Neuron (in vitro differentiated cells): ENCODE data around the gene BMP8A.
"Not testable (repeated sequence)": the region's sequence is repeated elsewhere in the genome, so short reads cannot be mapped to it uniquely, and the experiment has no call there.

Experiments
- H2AFZ ChIP-seq: one replicate; pipeline ENCODE4 v1.6.1; 2013; ENCODE audit warnings: low read depth, mild to moderate bottlenecking, inconsistent platforms, low read length, moderate library complexity
- H3K27me3 ChIP-seq: one replicate; pipeline ENCODE4 v1.6.1; 2013; ENCODE audit warnings: low read length; ENCODE audit not compliant: insufficient read depth
- H3K36me3 ChIP-seq: one replicate; pipeline ENCODE4 v1.6.1; 2013; ENCODE audit warnings: low read length; ENCODE audit not compliant: insufficient read depth
- H3K4me1 ChIP-seq: one replicate; pipeline ENCODE4 v1.6.1; 2013; ENCODE audit warnings: low read length; ENCODE audit not compliant: insufficient read depth
- H3K4me3 ChIP-seq: 2 replicates; pipeline ENCODE4 v1.5.1; 2013; ENCODE audit warnings: mild to moderate bottlenecking, low read length, moderate library complexity
- H3K9me3 ChIP-seq: one replicate; pipeline ENCODE4 v1.6.1; 2013; ENCODE audit warnings: low read length

Gene BMP8A

GRCh38 chr1:39467108-39467720, 24.2 kb upstream of the BMP8A start:
- H3K36me3 ChIP-seq, result peaks cover 84% of the 10 kb centered on the region

DNA sequence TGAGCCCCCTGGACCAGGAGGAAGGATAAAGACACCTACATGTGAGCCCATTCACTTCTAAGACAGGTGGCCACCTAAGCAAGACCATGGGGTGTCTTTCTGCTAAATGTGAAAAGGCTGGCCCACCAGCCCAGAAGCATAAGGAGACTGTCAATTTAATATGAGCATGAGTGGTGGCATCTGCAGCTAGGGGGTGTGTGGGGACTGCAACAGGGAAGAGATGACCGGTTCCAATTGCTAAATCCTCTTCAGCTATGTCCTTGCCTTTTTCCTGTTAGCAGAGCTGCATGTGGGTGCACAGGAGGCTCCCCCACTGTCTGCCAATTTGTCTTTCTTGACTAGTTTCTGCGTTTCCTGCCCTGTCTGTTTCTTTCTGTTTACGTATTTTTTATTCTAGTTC, 22.3 kb upstream of the BMP8A start:
- Histone ChIP-seq H3K27me3 (no peaks in the 10 kb centered on the region), H3K4me3 (no peak overlapping the region), H3K36me3 (peaks cover 74% of the 10 kb centered on the region), H2AFZ (no peak overlapping the region), H3K9me3 (no peaks in the 10 kb centered on the region), H3K4me1 (no peaks in the 10 kb centered on the region)

More at GRCh38 chr1:39467108-39467720, 24.2 kb upstream of the BMP8A start:
- H3K4me1 ChIP-seq, H2AFZ ChIP-seq, H3K9me3 ChIP-seq, H3K4me3 ChIP-seq, H3K27me3 ChIP-seq: not testable (repeated sequence)

DNA sequence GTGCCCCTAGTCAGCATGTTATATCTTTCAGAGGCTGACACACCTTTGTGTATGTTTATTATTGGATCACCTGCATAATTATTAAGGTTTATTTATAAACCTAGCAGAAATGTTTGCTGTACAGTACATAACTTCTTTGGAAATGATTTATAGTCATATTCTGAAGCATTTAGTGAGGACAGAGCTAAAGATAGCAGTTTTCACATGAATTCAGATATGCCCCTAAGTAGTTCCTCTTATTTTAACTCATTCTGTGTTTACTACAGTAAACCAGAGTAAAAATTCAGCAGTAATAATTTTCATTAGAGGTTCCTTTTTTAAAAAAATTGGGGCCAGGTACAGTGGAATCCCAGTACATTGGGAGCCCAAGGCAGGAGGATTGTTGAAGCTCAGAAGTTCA, 21.4 kb upstream of the BMP8A start:
- no peaks in the 10 kb centered on the region for H3K27me3 ChIP-seq
- no peak overlapping the region for H3K4me3 ChIP-seq
- no peaks in the 10 kb centered on the region for H3K4me1 ChIP-seq
- H2AFZ ChIP-seq, result no peak overlapping the region
- peaks cover 74% of the 10 kb centered on the region for H3K36me3 ChIP-seq
- H3K9me3 ChIP-seq, result no peaks in the 10 kb centered on the region

GRCh38 chr1:39472826-39473225, 18.6 kb upstream of the BMP8A start:
- Histone ChIP-seq H3K4me1 (no peaks in the 10 kb centered on the region), H3K9me3 (no peaks in the 10 kb centered on the region), H3K36me3 (peaks cover 57% of the 10 kb centered on the region), H3K27me3 (no peaks in the 10 kb centered on the region), H3K4me3 (no peak overlapping the region), H2AFZ (no peak overlapping the region)

GRCh38 chr1:39473324-39473723, 18.1 kb upstream of the BMP8A start:
- Histone ChIP-seq H3K36me3 (peaks cover 53% of the 10 kb centered on the region), H3K27me3 (no peaks in the 10 kb centered on the region), H3K4me1 (no peaks in the 10 kb centered on the region), H3K9me3 (no peaks in the 10 kb centered on the region), H2AFZ (no peak overlapping the region), H3K4me3 (no peak overlapping the region)

DNA sequence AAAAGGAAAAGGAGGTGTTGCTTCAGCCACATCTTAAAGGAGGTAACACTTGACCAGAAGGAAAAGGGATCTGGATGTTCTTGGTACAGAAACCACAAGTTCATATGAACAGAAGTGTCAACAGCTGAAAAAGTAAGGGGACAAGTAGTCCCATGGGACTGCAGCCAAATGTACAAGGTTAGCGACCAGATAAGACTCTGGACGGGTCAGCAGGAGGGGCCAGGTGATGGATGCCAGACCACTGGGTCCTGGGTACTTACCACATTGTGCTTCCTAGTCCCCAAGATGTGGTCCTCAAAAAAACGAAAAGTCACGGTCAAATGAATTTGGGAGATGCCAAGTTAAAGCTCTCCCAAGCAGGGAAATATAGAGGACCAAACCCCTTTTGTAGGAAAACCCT, 16.6 kb upstream of the BMP8A start:
- H3K27me3 ChIP-seq, result no peaks in the 10 kb centered on the region
- no peaks in the 10 kb centered on the region for H3K4me1 ChIP-seq
- no peak overlapping the region for H2AFZ ChIP-seq
- H3K36me3 ChIP-seq, result peaks cover 47% of the 10 kb centered on the region
- no peaks in the 10 kb centered on the region for H3K9me3 ChIP-seq
- no peak overlapping the region for H3K4me3 ChIP-seq

DNA sequence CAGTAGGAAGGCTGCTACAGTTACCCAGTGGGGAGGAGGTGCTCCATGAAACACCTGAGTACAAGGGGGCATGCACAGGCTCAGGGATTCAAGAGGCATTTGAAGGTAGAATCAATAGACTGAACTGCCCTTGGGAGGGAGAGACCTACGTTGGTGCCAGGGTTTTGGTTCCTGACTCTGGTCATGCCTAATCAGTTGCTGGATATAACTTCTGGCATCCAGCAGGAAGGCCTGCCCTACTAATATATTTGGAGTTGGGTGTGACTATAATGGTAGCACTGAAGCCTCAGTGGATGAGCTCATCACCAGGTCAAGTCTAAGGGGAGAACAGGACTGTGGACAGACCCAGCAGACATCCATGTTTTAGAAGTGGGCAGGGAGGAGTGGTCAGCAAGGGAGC, 15.9 kb upstream of the BMP8A start:
- H3K27me3 ChIP-seq, H3K9me3 ChIP-seq, H3K4me1 ChIP-seq, H2AFZ ChIP-seq, H3K4me3 ChIP-seq: not testable (repeated sequence)
- H3K36me3 ChIP-seq, result peaks cover 47% of the 10 kb centered on the region

DNA sequence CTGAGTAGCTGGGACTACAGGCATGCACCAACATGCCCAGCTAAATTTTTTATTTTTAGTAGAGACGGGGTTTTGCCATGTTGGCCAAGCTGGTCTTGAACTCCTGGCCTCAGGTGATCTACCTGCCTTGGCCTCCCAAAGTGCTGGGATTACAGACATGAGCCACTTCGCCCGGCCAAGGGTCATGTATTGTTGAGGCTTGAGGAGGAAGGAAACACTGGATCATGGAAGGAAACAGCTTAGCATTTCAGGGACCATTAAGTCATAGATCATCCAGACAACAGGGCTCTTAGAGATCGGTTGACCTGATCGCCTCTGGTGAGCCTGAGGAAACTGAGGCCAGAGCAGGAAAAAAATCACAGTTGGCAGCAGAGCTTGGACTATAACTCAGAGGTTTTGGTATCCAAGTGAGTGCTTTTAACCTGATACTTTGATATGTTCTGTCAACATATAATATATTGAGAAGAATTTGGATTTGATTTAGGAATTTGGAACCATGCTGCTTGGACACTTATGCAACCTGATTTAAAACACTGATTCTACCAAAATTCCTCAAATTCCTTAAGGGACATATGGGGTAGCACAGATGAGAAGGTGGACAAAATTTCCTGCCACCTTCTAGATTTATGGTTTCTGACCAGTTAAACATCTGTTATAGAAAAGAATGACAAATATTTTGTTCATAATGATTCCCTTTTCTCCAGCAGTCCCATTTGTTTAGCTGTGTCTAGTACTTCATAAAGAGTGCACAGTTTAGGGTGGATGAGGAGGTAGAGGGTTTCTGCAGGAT, 13.1 kb upstream of the BMP8A start:
- H3K4me3 ChIP-seq, result no peak overlapping the region
- no peaks in the 10 kb centered on the region for H3K4me1 ChIP-seq
- peaks cover 46% of the 10 kb centered on the region for H3K36me3 ChIP-seq
- H3K27me3 ChIP-seq, result no peaks in the 10 kb centered on the region
- no peaks in the 10 kb centered on the region for H3K9me3 ChIP-seq
- no peak overlapping the region for H2AFZ ChIP-seq

DNA sequence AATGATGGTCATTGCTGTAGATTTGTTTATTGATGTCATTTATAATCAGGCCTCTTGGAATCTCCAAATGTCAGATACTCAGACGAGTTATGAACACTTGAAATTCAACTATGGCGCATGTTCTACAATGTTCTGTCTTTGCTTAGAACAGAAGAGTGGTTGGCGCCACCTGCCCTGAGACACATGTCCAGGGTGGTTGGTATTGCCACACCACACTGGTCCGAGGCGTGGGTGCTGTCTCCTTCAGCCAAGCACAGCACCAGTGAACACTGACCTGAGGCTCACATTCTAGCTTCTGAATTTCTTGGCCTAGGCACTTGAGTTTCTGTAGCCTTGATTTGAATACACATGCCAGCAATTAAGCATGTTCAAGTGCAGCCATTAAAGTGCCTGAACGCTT, 10.1 kb upstream of the BMP8A start:
- H3K9me3 ChIP-seq, result no peaks in the 10 kb centered on the region
- H3K27me3 ChIP-seq, result no peaks in the 10 kb centered on the region
- H3K4me1 ChIP-seq, result no peaks in the 10 kb centered on the region
- H3K4me3 ChIP-seq, result no peak overlapping the region
- peaks cover 59% of the 10 kb centered on the region for H3K36me3 ChIP-seq
- no peak overlapping the region for H2AFZ ChIP-seq

- Histone ChIP-seq H3K4me3 (no peak overlapping the region), H3K9me3 (no peaks in the 10 kb centered on the region), H3K27me3 (no peaks in the 10 kb centered on the region), H3K36me3 (peaks cover 77% of the 10 kb centered on the region), H2AFZ (no peak overlapping the region), H3K4me1 (no peaks in the 10 kb centered on the region)
Observed at GRCh38 chr1:39483276-39483675, 8.2 kb upstream of the BMP8A start.

DNA sequence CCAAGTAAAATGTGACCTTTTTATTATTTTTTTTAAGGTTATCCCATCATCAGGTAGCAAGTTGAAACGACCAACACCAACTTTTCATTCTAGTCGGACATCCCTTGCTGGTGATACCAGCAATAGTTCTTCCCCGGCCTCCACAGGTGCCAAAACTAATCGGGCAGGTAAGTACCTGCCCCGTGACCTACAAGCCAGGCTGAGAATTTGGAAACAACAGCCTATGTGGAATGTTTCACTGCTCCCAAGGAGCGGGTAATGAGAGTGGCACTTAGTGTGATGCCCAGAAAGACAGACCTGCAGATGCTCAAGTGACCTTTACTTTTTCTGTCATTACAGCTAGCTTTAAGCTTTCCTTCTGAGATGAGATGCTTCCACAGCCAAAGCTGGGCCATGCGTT, 6.9 kb upstream of the BMP8A start:
- Histone ChIP-seq H2AFZ (no peak overlapping the region), H3K36me3 (peaks cover 70% of the 10 kb centered on the region), H3K4me3 (no peak overlapping the region), H3K9me3 (no peaks in the 10 kb centered on the region), H3K4me1 (no peaks in the 10 kb centered on the region), H3K27me3 (no peaks in the 10 kb centered on the region)

DNA sequence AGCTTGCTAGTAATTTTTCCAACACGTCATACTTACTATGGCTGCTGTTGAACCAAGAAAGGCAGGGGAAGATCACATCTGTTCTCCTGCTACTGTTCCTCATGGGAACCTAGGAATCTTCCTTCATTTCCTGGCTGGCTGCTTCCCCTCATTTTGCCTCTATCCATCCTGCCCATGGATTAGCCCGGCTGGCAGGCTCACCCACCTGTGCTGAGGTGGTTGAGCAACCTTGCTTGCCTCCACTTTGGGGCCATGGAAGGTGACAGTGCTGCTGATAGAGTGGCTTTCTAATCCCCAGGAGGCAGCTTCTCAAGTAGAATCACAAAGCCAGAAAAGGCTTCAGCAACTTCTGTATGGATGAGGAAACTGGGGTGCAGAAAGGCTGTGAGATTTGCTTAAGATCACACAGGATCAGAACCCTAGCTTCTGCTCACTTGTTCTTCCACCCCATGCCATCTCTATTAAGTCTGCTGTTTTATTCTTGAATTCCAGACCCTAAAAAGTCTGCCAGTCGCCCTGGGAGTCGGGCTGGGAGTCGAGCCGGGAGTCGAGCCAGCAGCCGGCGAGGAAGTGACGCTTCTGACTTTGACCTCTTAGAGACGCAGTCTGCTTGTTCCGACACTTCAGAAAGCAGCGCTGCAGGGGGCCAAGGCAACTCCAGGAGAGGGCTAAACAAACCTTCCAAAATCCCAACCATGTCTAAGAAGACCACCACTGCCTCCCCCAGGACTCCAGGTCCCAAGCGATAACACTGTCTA, 6.2 kb upstream of the BMP8A start:
- H3K9me3 ChIP-seq, result no peaks in the 10 kb centered on the region
- H3K4me1 ChIP-seq, result no peaks in the 10 kb centered on the region
- H3K36me3 ChIP-seq, result peaks cover 64% of the 10 kb centered on the region
- H3K4me3 ChIP-seq, result no peak overlapping the region
- no peak overlapping the region for H2AFZ ChIP-seq
- no peaks in the 10 kb centered on the region for H3K27me3 ChIP-seq

DNA sequence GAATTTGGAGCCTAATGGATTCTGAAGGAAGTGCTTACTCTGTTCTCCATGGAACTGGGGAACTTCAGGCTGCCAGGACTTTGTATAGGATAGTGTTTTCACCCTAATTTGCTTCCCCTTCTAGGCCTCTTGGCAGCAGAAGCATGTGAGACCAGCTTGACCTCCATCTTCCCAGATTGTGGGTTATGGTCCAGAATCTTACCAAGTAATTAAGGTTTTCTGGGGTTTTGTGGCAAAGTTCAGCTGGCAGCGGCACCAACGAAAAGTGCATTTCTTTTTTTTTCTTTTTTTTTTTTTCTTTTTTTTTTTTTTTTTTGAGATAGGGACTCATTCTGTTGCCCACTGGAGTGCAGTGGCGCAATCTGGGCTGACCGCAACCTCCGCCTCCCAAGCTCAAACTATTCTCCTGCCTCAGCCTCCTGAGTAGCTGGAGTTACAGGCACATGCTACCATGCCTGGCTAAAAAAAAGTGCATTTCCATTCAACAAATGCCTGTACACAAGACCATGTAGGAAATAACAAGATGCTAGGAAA, 3.4 kb upstream of the BMP8A start:
- Histone ChIP-seq H3K4me1 (no peaks in the 10 kb centered on the region), H3K9me3 (no peaks in the 10 kb centered on the region), H3K4me3 (no peak overlapping the region), H3K36me3 (peaks cover 42% of the 10 kb centered on the region), H2AFZ (no peak overlapping the region), H3K27me3 (peaks cover 15% of the 10 kb centered on the region)
